Right hindlimb (tissue), 1 donor: ENCODE data around the gene SLC26A8.
"Not testable (repeated sequence)": the region's sequence is repeated elsewhere in the genome, so short reads cannot be mapped to it uniquely, and the experiment has no call there.

Experiments
- DNase-seq: peaks from one replicate; pipeline ENCODE4 v3.0.0-alpha.2; 2018

Gene SLC26A8

GRCh38 chr6:36050947-36051710 is 26.7 kb upstream of the SLC26A8 start:
- no peak for DNase-seq

- DNase-seq = no peak
Observed at GRCh38 chr6:36050305-36050704, 25.9 kb upstream of the SLC26A8 start.

- DNase-seq = no peak
Observed at GRCh38 chr6:36049582-36049981, 25.1 kb upstream of the SLC26A8 start.

GRCh38 chr6:36042618-36043260 is 18.3 kb upstream of the SLC26A8 start:
- DNase-seq = no peak

- no peak for DNase-seq
Observed at GRCh38 chr6:36040958-36041357, 16.5 kb upstream of the SLC26A8 start.

- DNase-seq = no peak
Observed at GRCh38 chr6:36039112-36039511, 14.7 kb upstream of the SLC26A8 start.

- peak; percentile 24 for DNase-seq
Observed at GRCh38 chr6:36038120-36038876, 13.9 kb upstream of the SLC26A8 start.

- no peak for DNase-seq
Observed at GRCh38 chr6:36035225-36035624, 10.8 kb upstream of the SLC26A8 start.

GRCh38 chr6:36034441-36034840 is 10.0 kb upstream of the SLC26A8 start:
- no peak for DNase-seq

- no peak for DNase-seq
Observed at GRCh38 chr6:36033935-36034334, 9.5 kb upstream of the SLC26A8 start.

- not testable (repeated sequence) for DNase-seq
Observed at GRCh38 chr6:36033144-36033543, 8.7 kb upstream of the SLC26A8 start.

- no peak for DNase-seq
Observed at GRCh38 chr6:36032261-36032660, 7.8 kb upstream of the SLC26A8 start.

GRCh38 chr6:36029464-36029863 is 5.0 kb upstream of the SLC26A8 start:
- DNase-seq = no peak

GRCh38 chr6:36028877-36029324 is 4.5 kb upstream of the SLC26A8 start:
- DNase-seq = peak; percentile 54

- peak; percentile 32 for DNase-seq
Observed at GRCh38 chr6:36028088-36028876, 3.8 kb upstream of the SLC26A8 start.

- peak; percentile 99 for DNase-seq
Observed at GRCh38 chr6:36027501-36028087, 3.2 kb upstream of the SLC26A8 start, which contains the start of gene MAPK14. MAPK14 (plus strand) TSS chr6:36027808; CDS start chr6:36028158, 350 bp downstream.

- no peak for DNase-seq
Observed at GRCh38 chr6:36025932-36026327, 1.5 kb upstream of the SLC26A8 start.

GRCh38 chr6:36025260-36025931 is 955 bp upstream of the SLC26A8 start:
- DNase-seq = no peak

- DNase-seq = no peak
Observed at GRCh38 chr6:36020154-36020553, 4.3 kb downstream of the SLC26A8 start.

- DNase-seq = no peak
Observed at GRCh38 chr6:36019167-36019566, 5.3 kb downstream of the SLC26A8 start.

- DNase-seq = no peak
Observed at GRCh38 chr6:36018339-36018738, 6.1 kb downstream of the SLC26A8 start.

- no peak for DNase-seq
Observed at GRCh38 chr6:36015666-36016065, 8.8 kb downstream of the SLC26A8 start.
